PC-9 (cell line): ENCODE data around the gene RPS15. TPM values are rescaled to one million over a fixed set of nuclear protein-coding genes. Genes with fewer than 3 reads are reported as not detected.

Source experiments
- BruUV-seq: library from RNA; stranded (reverse); fragments of 400-500 nt; replicated peaks from 2 replicates; lab custom pipeline; 2021; lab: Mats Ljungman, UMichigan
- CTCF ChIA-PET: fragments of 300-600 bp; sonication (Branson Sonifier 250); formaldehyde crosslinking; loops from one replicate; lab custom pipeline; 2022; ENCODE audit warnings: antibody characterized with exemption; lab: Charles Lee
- POLR2A ChIA-PET: fragments of 300-600 bp; sonication (Branson Sonifier 250); formaldehyde crosslinking; loops from one replicate; lab custom pipeline; 2022; ENCODE audit warnings: antibody characterized with exemption; ENCODE audit not compliant: unreplicated experiment; lab: Charles Lee
- DNase-seq, 2 experiments: peaks; one replicate each; pipeline versions ENCODE4 v3.0.0 to v3.0.0-alpha.2; 2015 to 2022; ENCODE audit warnings: mixed read lengths in 1 of 2
- H2AFZ ChIP-seq: fragments of 200-600 bp; sonication (generic); 2 replicates; pipeline ENCODE4 v1.8.1; 2017; ENCODE audit warnings: antibody characterized with exemption
- H3F3A ChIP-seq: fragments of 200-600 bp; sonication (generic); 2 replicates; pipeline ENCODE4 v1.8.1; 2017; ENCODE audit warnings: antibody characterized with exemption, mild to moderate bottlenecking, low read depth; ENCODE audit not compliant: insufficient read depth
- H3K27ac ChIP-seq: fragments of 200-600 bp; sonication (generic); 2 replicates; pipeline ENCODE4 v1.6.1; 2016; ENCODE audit warnings: mixed run types
- H3K27me3 ChIP-seq: fragments of 200-600 bp; sonication (generic); 2 replicates; pipeline ENCODE4 v1.6.1; 2016; ENCODE audit warnings: low read depth, mixed run types; ENCODE audit not compliant: insufficient read depth
- H3K36me3 ChIP-seq: fragments of 200-600 bp; sonication (generic); 2 replicates; pipeline ENCODE4 v1.6.1; 2016; ENCODE audit warnings: low read depth, mixed run types
- H3K4me1 ChIP-seq: fragments of 200-600 bp; sonication (generic); replicated peaks from 2 replicates; pipeline ENCODE4 v1.6.1; 2016; ENCODE audit warnings: mixed run types; ENCODE audit not compliant: insufficient read depth
- H3K4me2 ChIP-seq: fragments of 200-600 bp; sonication (generic); 2 replicates; pipeline ENCODE4 v1.6.1; 2017; ENCODE audit warnings: mixed run types
- H3K4me3 ChIP-seq: fragments of 200-600 bp; sonication (generic); 2 replicates; pipeline ENCODE4 v1.6.1; 2016; ENCODE audit warnings: mixed run types
- H3K79me2 ChIP-seq: fragments of 200-600 bp; sonication (generic); 2 replicates; pipeline ENCODE4 v1.6.1; 2017; ENCODE audit warnings: low read depth, mixed run types
- H3K9me2 ChIP-seq: fragments of 200-600 bp; sonication (generic); 2 replicates; pipeline ENCODE4 v1.8.1; 2017; ENCODE audit warnings: mild to moderate bottlenecking; ENCODE audit not compliant: insufficient read depth
- H3K9me3 ChIP-seq: fragments of 200-600 bp; sonication (generic); 2 replicates; pipeline ENCODE4 v1.8.1; 2016; ENCODE audit warnings: low read depth; ENCODE audit not compliant: insufficient read depth
- H4K20me1 ChIP-seq: fragments of 200-600 bp; sonication (generic); 2 replicates; pipeline ENCODE4 v1.8.1; 2017; ENCODE audit not compliant: insufficient read depth
- CTCF ChIP-seq: fragments of 200-600 bp; sonication (generic); conservative IDR thresholded peaks from 2 replicates; pipeline ENCODE4 v1.6.1; 2017; ENCODE audit warnings: mixed run types, antibody characterized with exemption, mild to moderate bottlenecking, moderate library complexity
- EZH2 ChIP-seq: fragments of 200-600 bp; sonication (generic); IDR thresholded peaks from 2 replicates; pipeline ENCODE4 v1.8.0; 2017; ENCODE audit warnings: antibody characterized with exemption, low read depth
- intact Hi-C: fragments of 100-400 bp; cut with micrococcal nuclease; formaldehyde crosslinking; loops from one replicate; pipeline ENCODE4 v1.10.0; 2022; ENCODE audit not compliant: unreplicated experiment
- total RNA-seq: library from RNA; stranded (reverse); gene quantifications from 2 replicates; pipeline ENCODE4 v1.2.3, GENCODE V29; 2021

RPS15 gene
- total RNA-seq, 1 experiment from 2014 or later = 967 TPM

DNA sequence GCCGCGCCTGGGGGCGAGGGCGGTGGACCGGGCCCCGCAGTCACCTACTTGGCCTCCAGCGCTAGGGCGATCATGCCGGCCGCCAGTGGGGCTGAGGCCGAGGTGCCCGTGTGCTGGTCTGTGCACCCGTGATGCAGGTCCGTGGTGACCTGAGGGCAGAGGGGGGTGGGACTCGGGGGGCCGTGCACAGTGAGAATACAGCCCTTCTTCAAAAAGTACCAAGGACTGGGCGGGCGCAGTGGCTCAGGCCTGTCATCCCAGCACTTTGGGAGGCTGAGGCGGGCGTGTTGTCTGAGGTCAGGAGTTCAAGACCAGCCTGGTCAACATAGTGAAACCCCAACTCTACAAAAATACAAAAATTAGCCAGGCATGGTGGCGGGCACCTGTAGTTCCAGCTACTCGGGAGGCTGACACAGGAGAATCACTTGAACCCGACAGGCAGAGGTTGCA is 45.8 kb downstream of the RPS15 start:
- Histone ChIP-seq H3K27me3 (no peaks in the 10 kb centered on the region), H4K20me1 (no peaks in the 10 kb centered on the region), H3K79me2 (no peaks in the 10 kb centered on the region), H3K9me3 (no peaks in the 10 kb centered on the region), H3K27ac (no peak overlapping the region), H3K9me2 (no peaks in the 10 kb centered on the region), H3K36me3 (no peaks in the 10 kb centered on the region), H3K4me3 (no peak overlapping the region), H3F3A (peaks cover 7% of the 10 kb centered on the region; the same call in 1 of the 2 replicates), H2AFZ (no peak overlapping the region), H3K4me2 (no peak overlapping the region), H3K4me1 (no peaks in the 10 kb centered on the region)
- intact Hi-C loops = no loop called here
- TF ChIP-seq EZH2 (no peak), CTCF (no peak)
- ChIA-PET CTCF (no interaction called here), POLR2A (no interaction called here)
- no TSS peak for BruUV-seq
- DNase-seq = no peak

DNA sequence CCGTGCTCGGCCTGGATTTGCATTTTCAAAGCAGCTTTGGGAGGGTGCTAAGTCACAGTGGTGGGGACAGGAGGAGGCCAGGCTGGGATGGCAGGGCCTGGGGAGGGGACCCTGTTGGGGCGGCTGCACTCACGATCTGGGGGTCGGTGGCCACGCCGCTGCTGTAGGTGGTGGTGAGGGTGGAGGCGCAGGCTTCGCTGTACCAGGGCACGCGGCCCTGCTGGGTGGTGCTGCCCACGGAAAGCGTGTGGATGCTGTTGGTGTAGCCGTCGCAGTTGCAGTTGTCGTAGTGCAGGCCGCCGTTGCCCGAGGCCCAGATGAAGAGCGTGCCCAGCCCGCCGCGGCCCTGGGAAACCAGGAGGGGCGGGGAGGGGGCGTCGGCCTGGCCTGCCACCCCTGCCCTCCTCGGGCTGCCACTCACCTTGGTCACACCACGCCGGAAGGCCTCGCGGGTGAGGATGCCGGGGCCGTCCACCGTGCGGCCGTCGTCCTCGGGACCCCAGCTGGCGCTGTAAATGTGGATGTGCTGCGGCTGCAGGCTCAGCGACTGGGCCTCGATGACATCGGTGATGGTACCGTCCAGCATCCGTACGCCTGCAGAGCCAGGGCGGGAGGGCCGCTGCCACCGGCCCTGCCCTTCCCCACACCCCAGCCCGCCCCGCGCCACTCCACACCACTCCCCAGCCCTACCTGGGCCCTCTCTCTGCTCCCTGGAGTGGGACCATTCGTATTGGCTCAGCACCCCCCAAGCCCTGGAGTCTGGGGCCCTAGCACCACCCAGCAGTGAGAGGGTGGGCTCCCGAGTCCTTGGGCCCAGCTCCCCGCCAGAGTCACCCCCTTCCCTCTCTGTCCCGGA is 48.8 kb downstream of the RPS15 start:
- Histone ChIP-seq H3K4me2 (no peak overlapping the region), H3K27ac (no peak overlapping the region), H3K27me3 (no peaks in the 10 kb centered on the region), H3K9me3 (no peaks in the 10 kb centered on the region), H3K79me2 (peaks cover 6% of the 10 kb centered on the region), H3K36me3 (no peaks in the 10 kb centered on the region), H2AFZ (no peak overlapping the region), H3K4me1 (peaks cover under 1% of the 10 kb centered on the region; the same call in 1 of the 2 replicates), H4K20me1 (no peaks in the 10 kb centered on the region), H3F3A (peaks cover 7% of the 10 kb centered on the region; the same call in 1 of the 2 replicates), H3K9me2 (no peaks in the 10 kb centered on the region), H3K4me3 (no peak overlapping the region)
- CTCF ChIA-PET = no interaction called here
- BruUV-seq = no TSS peak
- no peak for DNase-seq
- POLR2A ChIA-PET = no interaction called here
- intact Hi-C loops = no loop called here
- TF ChIP-seq EZH2 (no peak), CTCF (no peak)

- no peaks in the 10 kb centered on the region for H3K36me3 ChIP-seq
- H3K4me3 ChIP-seq = no peak overlapping the region
- intact Hi-C loops = no loop called here
- no peaks in the 10 kb centered on the region for H3K9me3 ChIP-seq
- peaks cover 11% of the 10 kb centered on the region for H3K79me2 ChIP-seq
- H3K27ac ChIP-seq = no peak overlapping the region
- no TSS peak for BruUV-seq
- no peaks in the 10 kb centered on the region for H3K9me2 ChIP-seq
- TF ChIP-seq EZH2 = no peak
- TF ChIP-seq CTCF = no peak
- H3K4me2 ChIP-seq = no peak overlapping the region
- ChIA-PET CTCF (no interaction called here), POLR2A (no interaction called here)
- no peak for DNase-seq
- no peaks in the 10 kb centered on the region for H4K20me1 ChIP-seq
- H3K4me1 ChIP-seq = peaks cover 7% of the 10 kb centered on the region
- peaks cover 7% of the 10 kb centered on the region; the same call in 1 of the 2 replicates for H3F3A ChIP-seq
- no peaks in the 10 kb centered on the region for H3K27me3 ChIP-seq
- no peak overlapping the region for H2AFZ ChIP-seq
Observed at GRCh38 chr19:1487576-1488281, 49.5 kb downstream of the RPS15 start.
